Colon (tissue), 2 donors: ENCODE measurements around the gene CRAMP1.

Experiments
- FAIRE-seq: peaks from 2 replicates; lab custom pipeline; 2012; peaks lifted over from hg19 to GRCh38; lab: Jason Lieb, UNC
- donor health status: control.
- donor health status: control.

Gene CRAMP1

DNA sequence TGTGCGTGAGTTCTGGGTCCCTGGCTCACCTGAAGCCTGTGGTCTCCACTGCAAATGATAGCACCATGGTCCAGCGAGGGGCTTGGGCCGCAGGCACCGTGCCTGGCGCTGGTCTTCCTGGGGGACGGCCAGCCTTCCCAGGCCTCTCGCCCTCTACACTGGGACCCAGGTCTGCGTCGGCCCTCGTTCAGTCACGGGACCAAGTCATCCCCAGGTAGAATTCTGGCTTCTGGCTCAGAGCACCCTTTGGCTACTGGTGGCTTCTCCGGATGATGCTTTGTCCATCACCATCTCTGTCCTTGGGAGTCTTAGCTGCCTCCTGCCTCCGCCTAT, 20.4 kb downstream of the CRAMP1 start:
- FAIRE-seq = no peak

- FAIRE-seq = no peak
These were observed 21.1 kb downstream of the CRAMP1 start for GRCh38 chr16:1633310-1633709.

DNA sequence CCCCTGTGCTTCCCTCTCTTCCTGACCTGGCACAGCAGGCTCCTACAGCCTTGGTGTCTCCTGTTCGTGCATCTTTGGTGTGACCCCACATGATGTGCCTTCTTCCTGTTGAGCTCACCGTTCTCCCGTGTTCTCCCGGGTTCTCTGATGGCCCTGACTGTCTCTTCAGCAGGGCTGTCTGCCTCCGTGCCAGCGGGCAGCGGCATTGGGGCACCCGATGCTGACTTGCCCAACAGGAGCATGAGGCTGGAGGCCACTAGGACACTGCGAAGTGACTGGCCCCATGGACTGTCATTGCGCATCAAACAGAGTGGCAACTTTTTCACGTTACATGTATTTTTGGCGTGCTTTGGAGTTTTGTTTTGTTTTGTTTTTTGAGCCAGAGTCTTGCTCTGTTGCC, 22.4 kb downstream of the CRAMP1 start:
- FAIRE-seq = no peak

- no peak for FAIRE-seq
These were observed 22.9 kb downstream of the CRAMP1 start for GRCh38 chr16:1635070-1635469.

GRCh38 chr16:1637526-1637925, 25.4 kb downstream of the CRAMP1 start:
- FAIRE-seq = no peak

- no peak for FAIRE-seq
These were observed 26.6 kb downstream of the CRAMP1 start for GRCh38 chr16:1638757-1639156.

DNA sequence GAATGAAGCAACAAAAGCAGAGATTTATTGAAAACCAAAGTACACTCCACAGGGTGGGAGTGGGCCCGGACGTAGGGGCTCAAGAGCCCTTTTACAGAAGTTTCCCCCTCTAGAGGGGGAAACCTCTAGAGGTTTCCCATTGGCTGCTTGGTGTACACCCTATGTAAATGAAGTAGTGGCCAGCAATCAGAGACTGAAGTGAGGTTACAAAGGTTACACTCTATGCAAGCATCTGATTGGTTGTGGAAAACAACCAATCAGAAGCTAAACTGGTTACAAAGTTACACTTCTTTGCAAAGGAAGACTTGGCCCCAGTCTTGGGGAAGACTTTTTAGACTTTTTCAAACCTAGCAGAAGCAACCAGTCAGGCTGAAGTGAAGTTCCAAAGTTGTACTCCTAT, 27.1 kb downstream of the CRAMP1 start:
- no peak for FAIRE-seq

DNA sequence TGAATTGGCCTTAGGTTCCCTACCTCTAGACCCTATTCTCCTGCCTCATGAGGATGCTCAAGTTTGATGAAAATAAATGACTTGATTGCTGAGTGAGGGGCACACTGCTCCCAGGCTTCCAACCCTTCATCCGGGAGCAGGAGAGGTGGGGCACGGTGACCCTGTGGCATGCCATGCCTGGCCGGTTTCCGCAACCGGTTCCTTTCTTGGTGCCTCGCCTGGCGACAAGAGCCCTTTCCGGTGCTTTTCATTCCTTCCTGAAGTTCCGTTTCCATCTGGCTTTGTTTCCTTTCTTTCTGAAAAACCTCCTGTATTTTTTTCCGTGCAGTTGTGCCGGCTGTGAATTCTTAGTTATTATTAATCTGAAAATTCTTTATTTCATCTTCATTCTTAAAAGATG, 27.7 kb downstream of the CRAMP1 start:
- no peak for FAIRE-seq

- FAIRE-seq = no peak
These were observed 28.2 kb downstream of the CRAMP1 start for GRCh38 chr16:1640261-1640941.

DNA sequence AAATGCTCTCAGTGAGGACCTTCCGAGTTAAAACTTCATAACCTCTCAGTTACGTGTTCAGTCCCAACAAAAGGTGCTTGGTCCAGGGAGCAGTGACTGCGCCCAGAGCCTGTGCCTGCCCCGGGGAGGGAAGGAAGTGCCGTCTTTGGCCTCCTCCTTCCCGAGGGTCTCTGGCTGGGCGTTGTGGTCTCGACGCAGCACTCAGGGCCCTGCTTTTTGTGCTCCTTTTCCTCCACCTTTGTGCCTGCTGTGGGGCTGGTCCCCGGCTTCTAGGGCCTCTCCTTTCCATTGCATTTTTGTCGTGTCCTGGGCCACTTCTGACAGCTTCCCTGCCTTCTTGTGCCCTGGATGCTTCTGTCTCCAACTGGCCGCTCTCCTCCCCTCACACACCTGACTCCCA, 29.1 kb downstream of the CRAMP1 start:
- FAIRE-seq = no peak

GRCh38 chr16:1642148-1642547, 30.0 kb downstream of the CRAMP1 start:
- no peak for FAIRE-seq

DNA sequence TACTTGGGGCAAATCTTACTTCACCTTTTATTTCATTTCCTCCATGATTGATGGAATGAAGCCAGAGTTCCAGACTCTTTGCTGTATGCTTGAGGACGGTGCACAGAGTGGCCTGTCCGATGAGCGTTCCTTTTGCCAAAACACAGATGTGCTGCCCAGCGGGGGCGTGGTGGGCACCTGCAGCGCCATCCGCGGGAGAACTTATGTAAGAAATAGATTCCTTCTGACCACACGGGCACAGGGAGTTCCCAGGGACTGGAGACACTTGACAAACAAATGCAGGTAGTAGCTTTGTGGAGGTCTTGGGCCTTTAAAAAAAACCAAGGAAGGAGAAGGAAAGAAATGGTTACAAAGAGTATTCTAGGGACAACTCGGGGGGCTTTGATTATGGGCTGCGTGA, 30.6 kb downstream of the CRAMP1 start:
- FAIRE-seq = no peak

DNA sequence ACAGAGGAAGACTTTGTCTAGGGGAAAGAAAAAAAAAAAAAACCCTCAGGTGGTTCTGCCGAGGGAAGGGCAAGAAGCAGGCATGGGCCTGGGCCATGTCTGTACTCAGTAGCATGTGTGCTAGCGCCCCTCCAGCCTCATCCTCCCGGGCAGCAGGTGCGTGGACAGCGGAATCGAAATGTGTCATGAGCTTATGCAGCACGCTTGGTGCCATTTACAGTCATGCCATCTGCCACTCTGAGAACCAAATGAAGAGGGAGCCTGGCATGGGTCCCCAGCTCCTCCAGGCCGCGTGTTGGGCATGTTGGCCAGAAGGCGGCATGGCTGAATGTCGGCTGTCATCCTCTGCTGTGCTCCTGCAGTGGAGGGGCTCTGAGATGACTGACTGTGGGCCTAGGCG, 31.4 kb downstream of the CRAMP1 start:
- FAIRE-seq = no peak

- no peak for FAIRE-seq
These were observed 33.9 kb downstream of the CRAMP1 start for GRCh38 chr16:1645914-1646525.

GRCh38 chr16:1647856-1648255, 35.7 kb downstream of the CRAMP1 start:
- no peak for FAIRE-seq

DNA sequence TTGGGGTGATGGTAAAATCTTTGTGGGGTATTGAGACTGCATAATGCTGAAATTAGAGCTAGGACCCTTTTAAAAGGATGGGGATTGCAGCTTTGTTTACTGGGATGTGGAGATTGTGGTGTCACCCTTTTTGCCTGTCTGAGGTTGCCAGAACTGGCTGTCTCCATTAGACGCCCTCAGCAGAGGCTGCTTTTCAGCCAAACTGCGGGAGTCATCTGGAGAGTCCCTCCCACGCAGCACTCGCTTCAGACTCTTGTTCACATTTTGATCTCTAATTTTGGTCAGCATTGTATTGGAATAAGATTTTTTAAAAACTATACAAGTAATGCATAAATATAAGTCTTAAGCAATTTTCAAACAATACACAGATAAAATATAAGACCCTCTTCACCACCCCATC, 38.0 kb downstream of the CRAMP1 start:
- FAIRE-seq = no peak

DNA sequence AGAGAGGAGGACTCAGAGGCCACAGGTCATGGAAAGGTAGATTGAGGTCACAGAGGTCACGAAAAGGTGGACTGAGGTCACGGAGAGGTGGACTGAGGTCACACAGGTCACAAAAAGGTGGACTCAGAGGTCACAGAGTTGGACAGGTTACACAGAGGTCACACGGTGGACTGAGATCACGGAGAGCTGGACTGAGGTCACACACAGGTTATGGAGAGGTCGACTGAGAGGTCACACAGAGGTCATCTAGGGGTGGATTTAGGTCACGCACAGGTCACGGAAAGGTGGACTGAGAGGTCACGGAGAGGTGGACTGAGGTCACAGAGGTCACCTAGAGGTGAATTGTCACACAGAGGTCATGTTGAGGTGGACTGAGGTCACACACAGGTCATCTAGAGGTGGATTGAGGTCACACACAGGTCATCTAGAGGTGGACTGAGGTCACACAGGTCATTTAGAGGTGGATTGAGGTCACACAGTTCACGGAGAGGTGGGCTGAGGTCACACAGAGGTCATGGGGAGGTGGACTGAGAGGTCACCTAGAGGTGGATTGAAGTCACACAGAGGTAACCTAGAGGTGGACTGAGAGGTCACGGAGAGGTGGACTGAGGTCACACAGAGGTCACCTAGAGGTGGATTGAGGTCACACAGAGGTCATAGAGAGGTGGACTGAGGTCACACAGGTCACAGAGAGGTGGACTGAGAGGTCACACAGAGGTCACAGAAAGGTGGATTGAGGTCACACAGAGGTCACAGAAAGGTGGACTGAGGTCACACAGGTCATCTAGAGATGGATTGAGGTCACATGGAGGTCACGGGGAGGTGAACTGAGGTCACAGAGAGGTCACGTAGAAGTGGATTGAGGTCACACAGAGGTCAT, 39.2 kb downstream of the CRAMP1 start:
- FAIRE-seq = no peak

DNA sequence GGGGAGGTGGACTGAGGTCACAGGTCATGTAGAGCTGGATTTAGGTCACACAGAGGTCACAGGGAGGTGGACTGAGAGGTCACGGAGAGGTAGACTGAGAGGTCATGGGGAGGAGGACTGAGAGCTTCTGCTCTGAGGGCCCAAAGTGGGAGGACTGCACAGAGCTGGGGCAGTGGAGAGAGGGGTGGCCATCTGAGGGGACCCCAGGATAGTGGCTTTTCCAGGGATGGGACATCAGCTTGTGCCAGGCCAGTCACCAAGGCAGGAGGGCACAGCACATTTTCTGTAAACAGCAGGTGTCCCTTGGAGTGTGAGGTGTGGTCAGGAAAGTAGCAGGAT, 39.8 kb downstream of the CRAMP1 start:
- no peak for FAIRE-seq

- no peak for FAIRE-seq
These were observed 40.9 kb downstream of the CRAMP1 start for GRCh38 chr16:1653023-1653422.

DNA sequence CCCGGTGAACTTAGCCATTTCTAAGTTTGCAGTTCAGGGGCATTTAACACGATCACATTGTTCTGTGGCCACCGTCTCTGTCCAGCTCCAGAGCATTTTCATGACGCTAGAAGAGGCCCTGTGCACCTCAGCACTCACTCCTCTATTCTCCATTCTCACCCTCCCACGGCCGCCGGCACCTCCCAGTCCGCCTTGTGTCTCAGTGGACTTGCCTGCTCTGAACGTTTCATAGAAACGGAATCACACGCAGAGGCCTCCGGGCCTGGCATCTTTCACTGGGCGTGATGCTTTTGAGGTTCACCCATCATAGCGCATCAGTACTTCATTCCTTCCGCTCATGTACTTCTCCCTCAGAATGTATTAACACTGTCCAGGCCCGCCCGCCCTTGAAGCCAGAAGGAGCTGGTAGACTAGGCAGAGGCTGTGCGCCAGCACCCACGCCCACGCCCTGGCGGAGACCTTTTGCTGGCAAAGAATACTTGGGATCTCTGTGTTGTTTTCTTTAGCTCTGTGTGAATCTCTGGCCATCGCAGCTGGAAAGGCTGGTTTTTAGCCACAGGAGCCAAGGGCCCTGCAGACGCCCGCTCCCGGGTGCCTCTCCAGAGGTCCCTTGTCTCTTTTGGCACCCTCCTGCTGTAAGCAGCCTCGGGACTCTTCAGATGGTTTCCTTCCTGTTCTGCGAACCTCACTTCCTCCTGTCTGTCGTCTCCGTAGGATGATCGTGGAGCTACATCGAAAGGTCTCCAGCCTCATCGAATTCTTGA, 42.5 kb downstream of the CRAMP1 start:
- FAIRE-seq = no peak

GRCh38 chr16:1655269-1655807, 43.2 kb downstream of the CRAMP1 start:
- FAIRE-seq = no peak
